Right atrium auricular region (tissue), 2 donors: ENCODE measurements around the gene SPOCK1. TPM values are rescaled to one million over a fixed set of nuclear protein-coding genes. Genes with fewer than 3 reads are reported as not detected.

Experiments
- DNase-seq: peaks from one replicate; pipeline ENCODE4 v3.0.0-alpha.2; 2019; ENCODE audit warnings: low spot score
- H3K27ac ChIP-seq, 2 donors: fragments of 200-600 bp; sonication (generic); 1 replicate in 1 of 2; 2 replicates in 1 of 2; pipeline ENCODE4 v1.5.1; 2016 to 2019
- H3K27me3 ChIP-seq, 2 donors: fragments of 200-600 bp; sonication (generic); one replicate each; pipeline versions ENCODE4 v1.5.1 to v1.6.0; 2017 to 2019
- H3K36me3 ChIP-seq: fragments of 200-600 bp; sonication (generic); one replicate; pipeline ENCODE4 v1.5.1; 2016
- H3K4me1 ChIP-seq, 2 donors: fragments of 200-600 bp; sonication (generic); one replicate each; pipeline versions ENCODE4 v1.5.1 to v1.6.0; 2017 to 2019
- H3K4me3 ChIP-seq, 2 donors: fragments of 200-600 bp; sonication (generic); 1 replicate in 1 of 2; 2 replicates in 1 of 2; pipeline ENCODE4 v1.5.1; 2017 to 2019; ENCODE audit warnings: mild to moderate bottlenecking in 1 of 2, moderate library complexity in 1 of 2
- H3K9me3 ChIP-seq, 2 donors: fragments of 200-600 bp; sonication (generic); one replicate each; pipeline ENCODE4 v1.5.1; 2019
- CTCF ChIP-seq, 2 donors: fragments of 200-600 bp; sonication (generic); IDR thresholded peaks; one replicate each; pipeline ENCODE4 v1.5.1; 2019; ENCODE audit warnings: antibody characterized with exemption in 2 of 2
- total RNA-seq, 2 donors: library from RNA; depleted of rRNA; stranded (reverse); fragments of >200 nt; gene quantifications; one replicate each; pipeline ENCODE4 v1.1.0, GENCODE V29; 2016

Gene SPOCK1
- total RNA-seq, 2 donors from 2014 or later: 59.8 to 84.5 TPM

DNA sequence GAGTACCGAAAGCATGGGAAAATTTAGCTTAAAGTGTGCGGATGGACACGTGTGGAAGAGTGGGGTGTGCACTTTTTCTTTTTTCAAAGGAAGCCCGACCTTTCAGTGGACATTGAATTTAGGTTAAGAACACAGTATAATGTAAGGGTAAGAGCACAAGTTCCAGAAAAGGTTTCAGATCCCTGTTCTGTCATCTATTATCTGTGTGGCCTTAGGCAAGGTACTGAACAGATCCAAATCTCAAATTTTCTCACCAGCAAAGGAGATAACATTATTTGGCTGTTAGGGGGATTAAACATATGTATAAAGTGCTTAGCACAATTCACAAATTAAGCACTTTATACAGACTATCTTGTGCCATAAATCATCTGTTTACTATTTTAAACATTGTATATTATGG is 441.0 kb downstream of the SPOCK1 start:
- DNase-seq: no peak
- TF ChIP-seq CTCF (IDR thresholded peaks at IDR 0.05): no peak

GRCh38 chr5:137056676-137057075 is 442.4 kb downstream of the SPOCK1 start:
- Histone ChIP-seq H3K27me3 (no peaks in the 10 kb centered on the region), H3K4me1 (peaks cover 0 to 5% of the 10 kb centered on the region in 2 donors), H3K27ac (no peak overlapping the region), H3K36me3 (no peaks in the 10 kb centered on the region), H3K9me3 (no peaks in the 10 kb centered on the region), H3K4me3 (no peak overlapping the region)
- DNase-seq: no peak
- no peak for TF ChIP-seq CTCF (IDR thresholded peaks at IDR 0.05)

More for the DNA sequence above, 441.0 kb downstream of the SPOCK1 start:
- Histone ChIP-seq H3K27me3 (no peaks in the 10 kb centered on the region), H3K4me3 (no peak overlapping the region), H3K27ac (no peak overlapping the region), H3K36me3 (no peaks in the 10 kb centered on the region), H3K4me1 (peaks cover 0 to 5% of the 10 kb centered on the region in 2 donors), H3K9me3 (no peaks in the 10 kb centered on the region)

DNA sequence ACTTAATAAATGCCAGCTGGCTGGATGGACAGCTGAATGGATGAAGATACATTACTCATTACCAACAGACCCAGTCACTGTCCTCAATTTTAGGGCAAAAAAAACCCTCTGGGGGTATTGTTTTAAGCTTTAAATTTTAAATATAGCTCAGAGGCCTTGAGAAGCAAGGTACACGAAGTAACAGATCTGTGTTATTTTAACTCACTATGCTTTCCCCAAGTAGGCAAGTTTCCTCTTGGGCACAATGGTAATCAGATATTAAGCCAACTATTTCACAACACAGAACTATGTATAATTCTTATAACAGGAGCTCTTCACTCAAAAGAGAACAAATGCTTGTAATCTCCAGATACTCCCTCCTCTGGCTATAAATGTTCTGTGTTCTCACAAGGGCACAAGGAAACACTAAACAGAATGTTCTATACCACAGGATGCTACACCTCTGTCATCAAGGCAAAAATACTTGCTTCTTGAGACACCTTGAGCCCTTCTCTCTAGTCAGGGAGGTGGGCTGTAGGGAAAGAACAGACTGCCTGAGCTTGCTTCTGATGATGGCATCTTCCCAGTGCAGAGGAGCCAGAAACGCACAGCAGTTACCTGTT is 443.8 kb downstream of the SPOCK1 start:
- DNase-seq: no peak
- Histone ChIP-seq H3K4me3 (no peak overlapping the region), H3K36me3 (no peaks in the 10 kb centered on the region)

GRCh38 chr5:137054792-137055191 is 444.3 kb downstream of the SPOCK1 start:
- Histone ChIP-seq H3K9me3 (no peaks in the 10 kb centered on the region), H3K27ac (no peak overlapping the region), H3K4me3 (no peak overlapping the region), H3K27me3 (no peaks in the 10 kb centered on the region), H3K4me1 (peaks cover 0 to 5% of the 10 kb centered on the region in 2 donors), H3K36me3 (no peaks in the 10 kb centered on the region)
- DNase-seq: no peak
- no peak for TF ChIP-seq CTCF (IDR thresholded peaks at IDR 0.05)

More for the DNA sequence above, 443.8 kb downstream of the SPOCK1 start:
- Histone ChIP-seq H3K4me1 (peaks cover 0 to 5% of the 10 kb centered on the region in 2 donors), H3K9me3 (no peaks in the 10 kb centered on the region), H3K27ac (no peak overlapping the region), H3K27me3 (no peaks in the 10 kb centered on the region)
- TF ChIP-seq CTCF (IDR thresholded peaks at IDR 0.05): no peak

DNA sequence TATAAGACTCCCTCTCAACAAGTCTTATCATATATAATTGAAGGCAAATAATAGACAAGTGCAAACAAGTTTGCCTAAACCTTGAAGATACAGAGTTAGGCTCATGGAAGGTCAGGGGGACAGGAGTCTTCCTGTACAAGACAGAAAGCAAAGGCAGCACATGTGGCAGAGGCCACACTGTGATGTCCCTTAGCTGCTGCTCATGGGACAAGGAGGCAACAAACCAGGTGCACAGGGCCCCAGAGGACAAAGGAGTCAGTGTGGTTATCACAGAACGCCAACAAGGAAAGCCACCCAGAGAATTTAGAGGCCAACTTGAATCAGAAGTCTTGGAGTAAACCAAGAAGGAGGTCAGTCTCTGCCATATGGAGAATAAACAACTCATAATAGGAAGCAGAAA is 444.8 kb downstream of the SPOCK1 start:
- no peak for TF ChIP-seq CTCF (IDR thresholded peaks at IDR 0.05)
- no peak overlapping the region for H3K4me3 ChIP-seq
- DNase-seq: no peak
- no peak overlapping the region for H3K27ac ChIP-seq
- H3K27me3 ChIP-seq: no peaks in the 10 kb centered on the region
- H3K9me3 ChIP-seq: no peaks in the 10 kb centered on the region
- peaks cover 0 to 5% of the 10 kb centered on the region in 2 donors for H3K4me1 ChIP-seq
- no peaks in the 10 kb centered on the region for H3K36me3 ChIP-seq

DNA sequence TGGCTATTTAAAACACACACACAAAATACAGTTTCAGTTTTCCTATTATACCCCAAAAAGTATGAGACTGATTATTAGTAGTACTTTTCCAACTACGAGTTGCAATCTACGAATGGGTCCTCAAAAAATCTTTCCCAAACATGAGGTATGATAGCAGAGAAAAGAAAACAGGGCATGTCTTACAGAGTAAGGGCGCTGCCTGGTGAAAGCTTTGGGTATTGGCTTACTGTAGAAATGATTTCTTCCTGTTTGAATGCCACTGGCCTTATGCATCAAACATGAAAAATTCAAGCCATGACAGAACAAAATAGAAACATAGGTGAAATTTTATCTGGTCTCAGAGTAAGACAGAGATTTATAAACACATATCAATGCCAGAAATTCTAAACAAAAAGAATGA is 448.0 kb downstream of the SPOCK1 start:
- TF ChIP-seq CTCF (IDR thresholded peaks at IDR 0.05): peak in 1 of 2 donors; percentile 38
- Histone ChIP-seq H3K4me1 (peaks cover 0 to 5% of the 10 kb centered on the region in 2 donors), H3K27me3 (no peaks in the 10 kb centered on the region), H3K36me3 (no peaks in the 10 kb centered on the region), H3K9me3 (no peaks in the 10 kb centered on the region), H3K27ac (no peak overlapping the region), H3K4me3 (no peak overlapping the region)
- no peak for DNase-seq
